HCEC 1CT (cell line): ENCODE results near the gene NRL.

Experiments
- DNase-seq: peaks from one replicate; pipeline ENCODE4 v3.0.0-alpha.2; 2017

Gene NRL

GRCh38 chr14:24114532-24115421 lies at the start of gene NRL, which contains the start of gene DCAF11:
Gene NRL, minus strand, starts transcription at chr14:24114949. Its CDS starts 32,101 bp downstream, at chr14:24082848.
Gene DCAF11, plus strand, starts transcription at chr14:24114777. Its CDS starts 818 bp downstream, at chr14:24115595.
- DNase-seq: peak; percentile 100

GRCh38 chr14:24162093-24162492 lies 47.3 kb upstream of the NRL start:
- DNase-seq: no peak

- peak; percentile 86 for DNase-seq
Measured at GRCh38 chr14:24160850-24161804, 46.4 kb upstream of the NRL start, which contains the start of gene IRF9. Gene IRF9, plus strand, starts transcription at chr14:24161265. Its CDS starts 880 bp downstream, at chr14:24162145.

GRCh38 chr14:24160499-24160849 lies 45.7 kb upstream of the NRL start:
- DNase-seq: no peak

- DNase-seq: no peak
Measured at GRCh38 chr14:24159777-24160498, 45.2 kb upstream of the NRL start.

DNA sequence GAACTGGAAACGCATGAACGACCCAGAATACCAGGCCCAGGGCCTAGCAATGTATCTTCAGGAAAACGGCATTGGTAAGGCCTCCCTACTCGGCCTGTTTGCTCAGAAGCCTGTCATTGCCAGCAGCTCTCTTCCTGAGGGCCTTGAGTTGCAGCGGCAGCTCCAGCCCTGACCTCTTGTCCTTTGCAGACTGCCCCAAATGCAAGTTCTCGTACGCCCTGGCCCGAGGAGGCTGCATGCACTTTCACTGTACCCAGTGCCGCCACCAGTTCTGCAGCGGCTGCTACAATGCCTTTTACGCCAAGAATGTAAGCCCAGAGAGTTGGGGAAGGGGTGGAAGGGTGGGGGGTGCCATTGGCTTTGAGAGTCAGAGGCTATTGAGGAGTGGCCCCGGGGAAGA lies 42.6 kb upstream of the NRL start:
- no peak for DNase-seq

GRCh38 chr14:24156840-24157239 lies 42.1 kb upstream of the NRL start:
- no peak for DNase-seq

- DNase-seq: no peak
Measured at GRCh38 chr14:24155100-24155499, 40.4 kb upstream of the NRL start.

DNA sequence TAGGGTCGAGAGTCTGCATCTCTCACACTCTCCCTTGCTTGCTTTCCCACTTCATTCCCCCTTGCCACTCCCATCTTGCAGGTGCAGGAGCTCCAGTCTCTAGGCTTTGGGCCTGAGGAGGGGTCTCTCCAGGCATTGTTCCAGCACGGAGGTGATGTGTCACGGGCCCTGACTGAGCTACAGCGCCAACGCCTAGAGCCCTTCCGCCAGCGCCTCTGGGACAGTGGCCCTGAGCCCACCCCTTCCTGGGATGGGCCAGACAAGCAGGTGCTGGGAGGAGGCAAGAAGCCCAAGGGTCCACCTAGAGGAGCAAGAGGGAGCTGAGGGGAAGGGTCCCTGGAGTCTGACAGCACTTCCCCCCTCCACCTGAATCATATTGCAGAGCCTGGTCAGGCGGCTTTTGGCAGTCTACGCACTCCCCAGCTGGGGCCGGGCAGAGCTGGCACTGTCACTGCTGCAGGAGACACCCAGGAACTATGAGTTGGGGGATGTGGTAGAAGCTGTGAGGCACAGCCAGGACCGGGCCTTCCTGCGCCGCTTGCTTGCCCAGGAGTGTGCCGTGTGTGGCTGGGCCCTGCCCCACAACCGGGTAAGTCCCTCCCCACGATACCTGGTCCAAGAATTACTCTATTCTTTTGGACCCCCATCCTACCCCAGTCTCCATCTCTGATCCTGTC lies 36.8 kb upstream of the NRL start:
- no peak for DNase-seq

DNA sequence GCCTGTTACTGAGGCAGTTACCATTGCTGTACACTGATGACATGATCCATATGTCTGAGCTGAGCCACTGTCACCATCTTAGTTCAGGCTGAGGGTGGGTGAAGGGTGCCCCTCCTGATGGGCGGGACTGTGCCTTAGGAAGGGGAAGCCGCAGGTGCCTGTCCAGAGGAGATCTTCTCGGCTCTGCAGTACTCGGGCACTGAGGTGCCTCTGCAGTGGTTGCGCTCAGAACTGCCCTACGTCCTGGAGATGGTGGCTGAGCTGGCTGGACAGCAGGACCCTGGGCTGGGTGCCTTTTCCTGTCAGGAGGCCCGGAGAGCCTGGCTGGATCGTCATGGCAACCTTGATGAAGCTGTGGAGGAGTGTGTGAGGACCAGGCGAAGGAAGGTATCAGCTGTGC lies 36.2 kb upstream of the NRL start:
- no peak for DNase-seq

- DNase-seq: no peak
Measured at GRCh38 chr14:24150567-24150966, 35.8 kb upstream of the NRL start.

- no peak for DNase-seq
Measured at GRCh38 chr14:24150061-24150460, 35.3 kb upstream of the NRL start.

GRCh38 chr14:24149302-24149969 lies 34.7 kb upstream of the NRL start:
- DNase-seq: no peak

GRCh38 chr14:24147761-24148428 lies 33.1 kb upstream of the NRL start:
- DNase-seq: no peak

DNA sequence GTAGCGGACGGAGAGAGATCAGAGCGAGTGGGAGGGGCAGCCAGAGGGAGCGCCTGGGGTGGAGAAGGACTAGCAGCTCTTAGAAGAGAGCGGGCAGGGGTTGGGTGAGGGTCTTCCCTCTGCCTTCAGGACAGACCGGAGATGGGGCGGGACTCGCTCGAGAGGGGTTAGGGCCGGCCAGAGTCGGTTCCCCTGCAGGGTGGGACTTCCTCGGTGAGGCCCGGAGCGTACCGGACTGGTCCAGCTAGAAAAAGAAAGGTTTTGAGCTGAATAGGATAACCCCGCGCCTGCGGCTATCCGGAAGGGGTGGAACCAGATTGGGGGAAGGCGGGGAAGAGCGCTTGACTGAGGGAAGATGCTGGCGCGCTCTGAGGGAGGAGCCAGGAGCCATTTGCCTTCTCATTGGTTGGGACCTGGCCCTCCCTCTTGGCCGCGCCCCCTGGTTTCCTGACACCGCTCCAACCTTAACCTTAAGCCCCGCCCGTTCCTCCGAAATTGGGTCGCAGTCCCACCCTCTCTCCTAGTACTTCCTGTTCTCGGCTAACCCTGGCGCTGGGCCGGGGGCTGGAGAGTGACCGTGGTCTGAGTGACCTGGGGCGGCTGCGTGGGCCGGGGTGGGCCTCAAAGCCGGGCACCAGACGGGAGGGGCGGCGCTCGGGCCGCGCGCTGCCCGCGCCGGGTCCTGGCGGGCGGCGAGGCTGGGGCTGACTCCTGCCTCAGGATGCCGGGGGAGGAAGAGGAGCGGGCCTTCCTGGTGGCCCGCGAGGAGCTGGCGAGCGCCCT lies 32.4 kb upstream of the NRL start, which contains the start of gene RNF31:
Gene RNF31 (plus strand): TSS at position 521 of the 783 bp plus-strand sequence. CDS start 201 bp downstream, at position 722.
- peak; percentile 99 for DNase-seq

DNA sequence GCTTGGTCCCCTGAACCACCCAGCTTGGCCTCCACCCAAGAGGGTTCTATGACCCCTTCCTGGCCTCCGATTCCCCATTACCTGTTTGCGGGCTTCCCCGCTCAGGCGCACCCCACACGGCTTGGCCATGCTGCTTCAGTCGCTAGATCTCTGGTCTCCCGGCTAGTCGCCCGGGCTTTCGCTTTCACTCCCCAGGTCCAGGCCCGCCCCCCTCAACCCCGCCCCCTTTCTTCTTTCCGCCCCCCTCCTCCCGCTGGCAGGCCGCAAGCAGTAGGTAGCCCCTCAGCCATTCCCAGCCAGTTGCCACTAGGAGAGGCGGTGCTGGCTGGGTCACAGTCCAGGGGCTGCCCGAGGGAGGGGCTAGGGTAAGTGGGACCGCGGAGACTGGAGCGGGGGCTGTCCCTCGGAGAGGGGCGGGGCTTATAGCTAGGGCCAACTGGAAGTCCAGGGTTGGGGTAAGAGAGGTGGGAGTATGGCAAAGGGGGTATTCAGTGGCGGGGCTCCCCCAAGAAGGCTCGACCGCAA lies 31.8 kb upstream of the NRL start, which contains the start of gene PSME2:
Gene PSME2 (minus strand): TSS at position 158 of the 525 bp plus-strand sequence. CDS start 29 bp downstream, at position 129.
- DNase-seq: peak; percentile 95

GRCh38 chr14:24145690-24146452 lies 31.1 kb upstream of the NRL start:
- DNase-seq: peak; percentile 60

GRCh38 chr14:24145219-24145618 lies 30.5 kb upstream of the NRL start:
- DNase-seq: no peak

- no peak for DNase-seq
Measured at GRCh38 chr14:24144451-24144850, 29.7 kb upstream of the NRL start.
